WTC11 (cell line): ENCODE measurements around the gene VWA8.

Source experiments
- ATF2 ChIP-seq: sonication (generic); formaldehyde crosslinking; IDR thresholded peaks from 2 replicates; pipeline ENCODE4 v1.8.1; 2022; ENCODE audit warnings: low read depth, missing genetic modification reagents, borderline replicate concordance
- CTCF ChIP-seq: fragments of 200-600 bp; IDR thresholded peaks from 2 replicates; pipeline ENCODE4 v1.8.0; 2022; ENCODE audit warnings: antibody characterized with exemption
- ELF4 ChIP-seq: sonication (generic); formaldehyde crosslinking; IDR thresholded peaks from 2 replicates; pipeline ENCODE4 v1.8.1; 2022; ENCODE audit warnings: low read depth, mild to moderate bottlenecking, moderate library complexity, missing genetic modification reagents
- FOXP1 ChIP-seq: sonication (generic); formaldehyde crosslinking; IDR thresholded peaks from 2 replicates; pipeline ENCODE4 v1.8.0; 2022; ENCODE audit warnings: missing genetic modification reagents, mild to moderate bottlenecking, moderate library complexity, borderline replicate concordance
- GABPB1 ChIP-seq: sonication (generic); formaldehyde crosslinking; IDR thresholded peaks from 2 replicates; pipeline ENCODE4 v1.8.1; 2023; ENCODE audit warnings: mild to moderate bottlenecking, missing genetic modification reagents
- RELA ChIP-seq: sonication (generic); formaldehyde crosslinking; IDR thresholded peaks from 2 replicates; pipeline ENCODE4 v1.8.1; 2022; ENCODE audit warnings: missing genetic modification reagents, mild to moderate bottlenecking, borderline replicate concordance
- ZNF396 ChIP-seq: fragments of 250-450 bp; sonication (Bioruptor Pico); IDR thresholded peaks from 2 replicates; pipeline ENCODE4 v1.8.0; 2021; ENCODE audit warnings: mild to moderate bottlenecking, moderate library complexity, borderline replicate concordance

- TF ChIP-seq ZNF396 (CRISPR knock-in tag): no peak
- no peak for TF ChIP-seq CTCF
- no peak for TF ChIP-seq ELF4 (CRISPR knock-in tag)
- no peak for TF ChIP-seq GABPB1
- TF ChIP-seq ATF2 (CRISPR knock-in tag): no peak
- no peak for TF ChIP-seq RELA (CRISPR knock-in tag)
- TF ChIP-seq FOXP1 (CRISPR knock-in tag): no peak
Observed at GRCh38 chr13:41554180-41554579, 406.7 kb downstream of the VWA8 start.
